ENCODE data around the gene RAB23. TPM values are rescaled to one million over a fixed set of nuclear protein-coding genes. Genes with fewer than 3 reads are reported as not detected.

Gene RAB23
- total and polyA plus RNA-seq, 2 donors (not counting 3 experiments of a cell fraction or from before 2014, with no cell fraction given), result 3.4 to 9.4 TPM

GRCh38 chr6:57162516-57162915 is 59.6 kb downstream of the RAB23 start:
- H3K9ac ChIP-seq (replicated peaks; ENCODE audit: extremely low read depth, insufficient read depth, low read length), result no peak overlapping the region
- no peaks in the 10 kb centered on the region for H3K9me1 ChIP-seq (replicated peaks; ENCODE audit: control insufficient read depth, extremely low read depth, insufficient read depth, low read length)
- no peak overlapping the region for H3K4me2 ChIP-seq (ENCODE audit: insufficient read depth, low read length)
- CTCF ChIA-PET, result interaction anchor here (1.0 to 2.0 kb wide), 2 partner anchors 9 kb away, joined by 3 to 10 read pairs; partner anchors contain the start of gene BAG2
- no peaks in the 10 kb centered on the region for H3K27me3 ChIP-seq (ENCODE audit: control insufficient read depth in 2 of 2, insufficient read depth in 2 of 2, low read length in 2 of 2)
- no TSS peak for BruUV-seq (replicated peaks)
- DNase-seq (ENCODE audit: low read depth, low spot score), result no peak
- no peak overlapping the region for H3K4me3 ChIP-seq (replicated peaks in 1 of 3; ENCODE audit: insufficient read depth in 1 of 3, low read depth in 1 of 3, low read length in 3 of 3)
- H2AFZ ChIP-seq (ENCODE audit: low read depth, low read length), result no peak overlapping the region
- H3K4me1 ChIP-seq (ENCODE audit: control insufficient read depth, extremely low read depth, insufficient read depth, low read length), result no peaks in the 10 kb centered on the region
- no peaks in the 10 kb centered on the region for H3K79me2 ChIP-seq (ENCODE audit: control insufficient read depth, insufficient read depth, low read length)
- dilution Hi-C loops (cut with MboI; ENCODE audit: extremely low pct_ligation_motif_present, low sequenced_read_pairs) (no loop called here), intact Hi-C loops (cut with micrococcal nuclease) (no loop called here)
- TF ChIP-seq EZH2 (IDR thresholded peaks at IDR 0.05; ENCODE audit: borderline replicate concordance, low read depth, low read length, severe bottlenecking), result no peak
- TF ChIP-seq POLR2A (IDR thresholded peaks at IDR 0.05; ENCODE audit: low read depth, low read length), result no peak
- TF ChIP-seq POLR2AphosphoS5 (IDR thresholded peaks at IDR 0.05; ENCODE audit: insufficient read depth, low read depth, low read length), result no peak
- TF ChIP-seq, protein P1, sequence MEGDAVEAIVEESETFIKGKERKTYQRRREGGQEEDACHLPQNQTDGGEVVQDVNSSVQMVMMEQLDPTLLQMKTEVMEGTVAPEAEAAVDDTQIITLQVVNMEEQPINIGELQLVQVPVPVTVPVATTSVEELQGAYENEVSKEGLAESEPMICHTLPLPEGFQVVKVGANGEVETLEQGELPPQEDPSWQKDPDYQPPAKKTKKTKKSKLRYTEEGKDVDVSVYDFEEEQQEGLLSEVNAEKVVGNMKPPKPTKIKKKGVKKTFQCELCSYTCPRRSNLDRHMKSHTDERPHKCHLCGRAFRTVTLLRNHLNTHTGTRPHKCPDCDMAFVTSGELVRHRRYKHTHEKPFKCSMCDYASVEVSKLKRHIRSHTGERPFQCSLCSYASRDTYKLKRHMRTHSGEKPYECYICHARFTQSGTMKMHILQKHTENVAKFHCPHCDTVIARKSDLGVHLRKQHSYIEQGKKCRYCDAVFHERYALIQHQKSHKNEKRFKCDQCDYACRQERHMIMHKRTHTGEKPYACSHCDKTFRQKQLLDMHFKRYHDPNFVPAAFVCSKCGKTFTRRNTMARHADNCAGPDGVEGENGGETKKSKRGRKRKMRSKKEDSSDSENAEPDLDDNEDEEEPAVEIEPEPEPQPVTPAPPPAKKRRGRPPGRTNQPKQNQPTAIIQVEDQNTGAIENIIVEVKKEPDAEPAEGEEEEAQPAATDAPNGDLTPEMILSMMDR (IDR thresholded peaks at IDR 0.05; ENCODE audit: extremely low read depth in 1 of 2, insufficient read depth in 1 of 2, low read depth in 1 of 2, low read length in 2 of 2), result no peak
- TF ChIP-seq MAX (IDR thresholded peaks at IDR 0.05; ENCODE audit: insufficient read depth, insufficient read length), result no peak
- TF ChIP-seq MYC (IDR thresholded peaks at IDR 0.05; ENCODE audit: low read depth, low read length), result no peak
- TF ChIP-seq JUN (IDR thresholded peaks at IDR 0.05; ENCODE audit: borderline replicate concordance, insufficient read depth, insufficient read length, low read depth), result no peak
- TF ChIP-seq FOS (IDR thresholded peaks at IDR 0.05; ENCODE audit: borderline replicate concordance, insufficient read depth, low read length), result no peak
- TF ChIP-seq GATA2 (IDR thresholded peaks at IDR 0.05; ENCODE audit: insufficient read depth, insufficient read length, low read depth, low read length), result no peak
- H4K20me1 ChIP-seq (replicated peaks; ENCODE audit: control insufficient read depth, extremely low read depth, insufficient read depth, low read length), result no peaks in the 10 kb centered on the region
- no peak for FAIRE-seq
- no peaks in the 10 kb centered on the region for H3K9me3 ChIP-seq (replicated peaks; ENCODE audit: control insufficient read depth, insufficient read depth, low read length)
- POLR2A ChIA-PET, result interaction anchor here (0.7 kb wide), 1 partner anchor 470 kb away, joined by 4 read pairs; no protein-coding TSS in a partner anchor
- peaks cover 0 to 2% of the 10 kb centered on the region in 2 experiments for H3K36me3 ChIP-seq (ENCODE audit: control insufficient read depth in 2 of 2, extremely low read depth in 1 of 2, insufficient read depth in 2 of 2, low read length in 2 of 2)
- no peak overlapping the region for H3K27ac ChIP-seq (ENCODE audit: insufficient read depth, low read depth, low read length)
